Stimulated activated CD4-positive, alpha-beta T cell treated with anti-CD3 and anti-CD28 coated beads, TNF-alpha, amount 100 ng/mL, for 4 hours (primary cell): ENCODE measurements around the gene SLC9A9.

Source experiments
- DNase-seq, 3 experiments: peaks; one replicate each; pipeline ENCODE4 v3.0.0-alpha.2; 2020; ENCODE audit warnings: low read depth in 3 of 3

SLC9A9 gene

GRCh38 chr3:143648218-143648617 lies 200.1 kb downstream of the SLC9A9 start:
- no peak for DNase-seq

- DNase-seq: no peak
Observed at GRCh38 chr3:143644370-143645089, 203.7 kb downstream of the SLC9A9 start.

GRCh38 chr3:143643905-143644304 lies 204.4 kb downstream of the SLC9A9 start:
- DNase-seq: no peak

- DNase-seq: no peak
Observed at GRCh38 chr3:143640774-143641173, 207.5 kb downstream of the SLC9A9 start.

- DNase-seq: no peak
Observed at GRCh38 chr3:143637133-143637532, 211.1 kb downstream of the SLC9A9 start.

- DNase-seq: no peak
Observed at GRCh38 chr3:143634991-143635390, 213.3 kb downstream of the SLC9A9 start.

GRCh38 chr3:143634427-143634826 lies 213.8 kb downstream of the SLC9A9 start:
- DNase-seq: no peak

- no peak for DNase-seq
Observed at GRCh38 chr3:143633816-143634215, 214.5 kb downstream of the SLC9A9 start.

- no peak for DNase-seq
Observed at GRCh38 chr3:143629726-143630125, 218.5 kb downstream of the SLC9A9 start.

GRCh38 chr3:143628971-143629370 lies 219.3 kb downstream of the SLC9A9 start:
- DNase-seq: no peak

GRCh38 chr3:143627336-143627735 lies 220.9 kb downstream of the SLC9A9 start:
- no peak for DNase-seq

- no peak for DNase-seq
Observed at GRCh38 chr3:143619231-143619630, 229.0 kb downstream of the SLC9A9 start.

- DNase-seq: no peak
Observed at GRCh38 chr3:143617050-143617449, 231.2 kb downstream of the SLC9A9 start.

- DNase-seq: no peak
Observed at GRCh38 chr3:143613226-143613625, 235.0 kb downstream of the SLC9A9 start.

GRCh38 chr3:143612541-143612940 lies 235.7 kb downstream of the SLC9A9 start:
- DNase-seq: no peak

- no peak for DNase-seq
Observed at GRCh38 chr3:143608966-143609365, 239.3 kb downstream of the SLC9A9 start.

- DNase-seq: no peak
Observed at GRCh38 chr3:143605233-143605950, 242.9 kb downstream of the SLC9A9 start.

GRCh38 chr3:143604402-143605185 lies 243.7 kb downstream of the SLC9A9 start:
- DNase-seq: no peak

- DNase-seq: no peak
Observed at GRCh38 chr3:143603774-143604173, 244.5 kb downstream of the SLC9A9 start.

GRCh38 chr3:143601723-143602484 lies 246.4 kb downstream of the SLC9A9 start:
- DNase-seq: no peak

GRCh38 chr3:143600756-143601718 lies 247.2 kb downstream of the SLC9A9 start:
- no peak for DNase-seq
